HG03378 (cell line): ENCODE data around the gene CCDC191.
A peak's percentile ranks its signal among the peaks of the same experiment; 100 is the strongest.

Experiments
- ATAC-seq: cut with Tn5 transposase; IDR thresholded peaks from one replicate; pipeline ENCODE4 v1.9.1; 2021; ENCODE audit warnings: mild to moderate bottlenecking, moderate library complexity; ENCODE audit not compliant: unreplicated experiment

Gene CCDC191

DNA sequence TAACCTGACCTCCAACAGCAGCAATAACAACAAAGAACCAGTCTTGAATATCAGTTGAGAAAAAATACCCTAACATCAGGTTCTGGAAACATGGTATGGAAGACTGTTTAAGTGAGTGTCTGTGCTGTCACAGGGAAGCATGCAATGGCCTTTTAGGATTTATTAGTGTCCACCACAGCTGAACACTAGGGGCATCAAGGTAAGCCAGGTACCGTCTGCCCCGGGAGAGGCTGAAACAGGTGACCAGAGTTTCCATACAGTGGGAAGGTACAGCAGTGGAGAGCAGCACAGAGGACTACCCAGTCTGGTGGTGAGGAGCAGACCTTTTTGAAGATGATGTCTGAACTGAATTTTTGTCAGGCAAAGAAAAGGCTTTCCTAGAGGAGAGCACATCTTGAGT, 90.2 kb downstream of the CCDC191 start:
- ATAC-seq, result no peak

DNA sequence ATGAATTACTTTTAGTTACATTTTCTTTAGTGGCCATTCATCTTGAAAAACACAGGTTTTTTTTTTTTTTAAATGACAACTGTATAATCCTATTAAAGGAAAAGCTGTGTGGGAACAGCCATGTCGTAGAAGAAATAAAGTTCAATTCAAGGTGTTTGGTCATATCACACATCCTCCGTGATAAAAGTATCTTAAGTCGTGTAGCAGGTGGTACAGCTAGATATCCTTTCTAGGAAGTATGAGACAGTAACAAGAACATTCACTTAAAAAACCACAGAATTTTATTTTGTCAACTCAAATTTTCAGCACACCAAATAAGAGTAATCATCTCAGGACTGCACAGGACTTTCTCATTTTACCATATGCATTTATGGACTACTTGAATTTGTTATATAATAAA, 92.4 kb downstream of the CCDC191 start:
- ATAC-seq, result no peak

DNA sequence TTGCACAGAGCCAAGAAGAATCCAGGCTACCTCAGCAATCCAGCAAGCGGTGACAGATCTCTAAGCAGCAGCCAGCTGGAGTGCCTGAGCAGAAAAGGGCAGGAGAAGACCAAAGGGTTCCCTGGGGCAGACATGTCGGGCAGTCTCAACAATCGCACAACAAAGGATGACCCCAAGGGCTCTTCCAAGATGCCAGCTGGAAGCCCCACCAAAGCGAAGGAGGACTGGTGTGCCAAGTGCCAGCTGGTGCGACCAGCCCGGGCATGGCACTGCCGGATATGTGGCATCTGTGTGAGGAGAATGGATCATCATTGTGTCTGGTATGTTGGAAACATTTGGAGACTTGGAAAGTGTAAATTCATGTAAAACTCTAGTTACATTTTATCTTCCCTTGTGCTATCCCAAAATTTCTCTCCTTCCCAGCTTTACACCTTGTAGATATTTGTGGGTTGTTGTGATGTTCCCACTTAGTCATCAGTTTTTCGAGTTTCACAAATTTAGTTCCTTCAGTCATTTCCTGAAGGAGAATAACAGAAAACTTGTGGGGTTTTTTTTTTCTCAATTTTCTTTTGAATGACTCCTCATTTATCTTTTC, 102.1 kb downstream of the CCDC191 start:
- ATAC-seq, result no peak

DNA sequence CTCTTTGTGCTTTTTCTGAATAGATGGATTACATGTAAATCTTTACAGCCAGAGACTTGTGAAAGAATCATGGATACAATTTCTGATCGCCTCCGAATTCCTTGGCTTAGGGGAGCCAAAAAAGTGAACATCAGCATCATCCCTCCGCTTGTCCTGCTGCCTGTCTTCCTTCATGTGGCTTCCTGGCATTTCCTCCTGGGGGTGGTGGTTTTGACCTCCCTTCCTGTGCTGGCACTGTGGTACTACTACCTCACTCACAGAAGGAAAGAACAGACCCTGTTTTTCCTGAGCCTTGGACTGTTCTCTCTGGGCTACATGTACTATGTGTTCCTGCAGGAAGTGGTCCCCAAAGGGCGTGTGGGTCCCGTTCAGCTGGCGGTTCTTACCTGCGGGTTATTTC, 102.6 kb downstream of the CCDC191 start:
- no peak for ATAC-seq

DNA sequence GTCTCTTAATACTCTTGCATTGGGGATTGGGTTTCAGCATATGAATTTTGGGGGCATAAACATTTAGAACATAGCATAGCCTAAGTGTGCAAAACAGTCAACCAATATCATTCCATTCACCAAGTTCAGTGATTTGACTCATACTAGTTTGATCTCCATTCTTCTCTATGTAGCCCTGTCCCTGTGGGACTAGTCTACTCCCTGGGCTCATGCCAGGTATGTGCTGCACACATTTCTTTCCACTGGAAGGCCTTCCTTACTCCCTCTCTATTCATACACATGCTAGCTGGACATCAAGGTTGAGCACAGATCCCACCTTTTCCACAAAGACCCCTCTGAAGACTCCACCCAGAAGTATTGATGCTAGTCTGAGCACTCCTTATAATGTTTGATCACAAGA, 103.4 kb downstream of the CCDC191 start:
- ATAC-seq, result no peak

DNA sequence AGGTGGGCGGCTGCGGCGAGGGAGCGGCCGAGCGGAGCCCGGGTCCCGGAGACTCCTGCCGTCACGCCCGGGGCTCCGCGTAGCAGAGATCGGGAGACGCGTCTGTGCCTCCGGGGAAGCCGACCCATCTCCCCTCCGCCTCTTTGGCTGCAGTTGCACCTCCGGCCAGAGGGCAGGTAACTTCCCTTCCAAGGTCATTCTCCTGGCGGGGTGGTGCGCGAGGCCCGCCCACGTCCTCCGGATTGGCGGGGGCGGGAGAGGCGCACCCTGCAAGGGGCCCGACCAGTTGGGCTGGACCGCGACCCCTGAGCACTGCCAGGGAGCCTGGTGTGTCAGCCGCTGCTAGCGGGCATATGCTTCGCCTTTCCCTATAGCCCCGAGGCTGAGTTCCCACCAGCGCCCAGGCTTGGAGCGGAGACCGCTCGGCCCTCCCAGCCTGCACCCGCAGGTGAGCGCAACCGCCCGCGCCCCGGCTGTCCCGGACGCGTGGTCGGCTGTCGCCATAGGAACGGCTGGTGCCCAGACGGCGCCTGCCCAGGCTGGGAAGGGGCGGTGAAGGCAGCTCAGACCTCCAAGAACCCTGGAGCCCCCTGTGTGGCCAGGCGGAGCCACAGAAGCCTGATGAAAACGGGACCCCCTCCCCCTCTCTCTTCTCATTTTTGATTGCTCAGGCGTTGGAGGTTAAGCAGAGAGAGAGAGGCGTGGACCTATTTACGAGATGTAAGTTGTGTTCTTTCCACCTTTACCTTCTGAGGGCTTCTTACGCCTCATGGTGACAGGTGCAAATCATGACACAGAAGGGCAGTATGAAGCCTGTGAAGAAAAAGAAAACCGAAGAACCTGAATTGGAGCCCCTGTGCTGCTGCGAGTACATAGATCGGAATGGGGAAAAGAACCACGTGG, 108.1 kb downstream of the CCDC191 start:
- peak; percentile 52 for ATAC-seq

DNA sequence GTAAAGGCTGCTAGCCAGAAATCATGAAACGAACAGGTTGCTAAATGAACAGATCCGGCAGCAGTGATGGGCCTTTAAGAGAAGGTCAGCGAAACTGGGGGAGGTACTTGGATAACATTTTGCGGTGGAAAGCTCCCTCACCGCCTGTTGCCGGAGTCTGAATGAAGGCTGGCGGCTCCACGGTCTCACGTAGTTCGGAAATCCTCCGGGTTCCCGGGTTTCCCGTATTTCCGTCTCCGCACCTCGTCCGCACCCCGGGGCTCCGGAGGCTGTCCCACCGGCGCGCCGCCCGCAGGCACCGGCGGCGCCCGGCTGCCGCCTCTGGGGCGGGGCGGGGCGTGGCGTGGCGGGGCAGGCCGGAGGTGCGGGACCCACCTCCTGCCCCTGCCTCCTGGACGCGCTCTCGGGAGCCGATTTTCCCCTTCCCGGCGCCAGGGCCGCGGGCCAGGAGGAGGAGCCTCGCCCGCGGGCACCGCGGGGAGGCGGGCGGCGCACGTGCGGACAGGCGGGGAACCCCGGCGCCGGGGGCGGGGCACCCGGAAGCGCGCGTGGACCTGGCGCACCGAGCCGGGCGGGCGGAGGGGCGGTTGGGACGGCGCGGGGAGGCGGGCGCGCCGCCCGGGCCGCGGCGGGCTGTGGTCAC, 108.8 kb downstream of the CCDC191 start, which contains the start of gene ZDHHC23:
ZDHHC23 (plus strand) TSS at position 642 of the 643 bp plus-strand sequence. CDS start 790 bp downstream, outside the sequence.
- peak; percentile 66 for ATAC-seq

DNA sequence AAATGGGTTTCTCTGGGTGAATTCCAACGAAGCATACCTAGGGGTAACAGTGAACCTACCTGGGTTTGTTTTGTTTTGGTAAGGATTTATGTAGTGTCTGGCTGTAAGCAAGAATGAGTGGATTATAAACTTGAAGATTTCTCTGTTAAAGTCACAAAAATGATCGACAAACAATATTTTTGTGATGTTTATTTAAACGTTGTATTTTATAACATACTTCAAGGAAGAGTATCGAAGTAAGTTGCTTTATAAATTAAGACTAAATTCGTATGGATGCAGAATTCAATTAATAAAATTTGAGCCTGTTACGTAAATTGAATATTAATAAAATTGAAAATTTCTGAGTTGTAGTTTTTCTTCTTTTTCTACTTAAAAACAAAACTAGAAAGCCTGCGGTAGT, 109.5 kb downstream of the CCDC191 start:
- no peak for ATAC-seq

DNA sequence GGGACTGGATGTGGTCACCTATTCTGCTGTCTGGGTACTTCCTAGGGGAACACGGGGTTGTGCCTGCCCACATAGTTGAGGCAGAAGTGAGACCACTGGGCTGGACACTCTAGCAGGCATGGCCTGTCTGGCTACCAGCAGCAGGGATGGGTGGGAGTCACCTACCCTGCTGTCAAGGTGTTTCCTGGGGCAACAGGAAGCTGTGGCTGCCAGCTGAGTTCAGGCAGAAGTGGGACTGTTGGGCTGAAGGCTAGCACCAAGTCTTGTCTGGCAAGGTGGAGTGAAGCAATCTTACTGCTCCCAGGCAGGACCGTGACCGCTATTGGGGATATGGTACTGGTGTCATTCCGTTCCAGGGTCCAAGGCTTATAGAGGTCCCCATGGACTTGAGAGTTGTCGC, 128.8 kb downstream of the CCDC191 start:
- ATAC-seq, result no peak

DNA sequence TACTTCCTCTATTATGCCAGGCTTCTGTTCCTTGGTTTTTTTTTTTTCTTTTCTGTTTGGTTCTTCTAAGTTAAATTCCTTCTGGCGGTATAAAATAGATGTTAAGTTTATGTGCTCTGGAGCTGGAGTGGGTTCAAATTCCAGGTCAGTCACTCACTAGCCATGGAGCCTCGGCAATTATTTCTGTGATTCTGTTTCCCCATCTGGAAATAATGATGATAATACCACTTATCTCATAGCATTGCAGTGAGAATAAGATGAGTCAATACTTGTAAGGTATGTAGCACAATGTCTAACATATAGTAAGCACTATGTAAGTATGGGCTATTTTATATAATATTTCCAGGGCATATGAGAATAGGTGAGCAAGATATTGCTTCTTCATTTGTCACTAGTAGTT, 141.7 kb downstream of the CCDC191 start:
- ATAC-seq, result no peak
